ENCODE data around the gene POU2F1.

The POU2F1 gene

GRCh38 chr1:167371030-167371429 lies 150.3 kb downstream of the POU2F1 start:
- peaks cover 0 to 4% of the 10 kb centered on the region in 2 experiments; a peak in 1 of 3 replicates for H3K36me3 ChIP-seq (ENCODE audit: control insufficient read depth in 2 of 2, insufficient read depth in 1 of 2, low read length in 2 of 2)
- POLR2A ChIA-PET: no interaction called here
- TF ChIP-seq TCF7L2 (IDR thresholded peaks at IDR 0.05; ENCODE audit: borderline replicate concordance, low read depth, low read length) (no peak), ZNF23 (tag by site-specific recombination; IDR thresholded peaks at IDR 0.05; ENCODE audit: borderline replicate concordance) (no peak), ZSCAN23 (tag by site-specific recombination; IDR thresholded peaks at IDR 0.05) (no peak), ZNF530 (tag by site-specific recombination; IDR thresholded peaks at IDR 0.05; ENCODE audit: low read depth) (no peak), ZNF555 (tag by site-specific recombination; conservative IDR thresholded peaks at IDR 0.05) (no peak), ZNF362 (tag by site-specific recombination; IDR thresholded peaks at IDR 0.05) (no peak), ZNF175 (tag by site-specific recombination; IDR thresholded peaks at IDR 0.05) (no peak), ZIC2 (tag by site-specific recombination; IDR thresholded peaks at IDR 0.05) (no peak), ZNF324 (tag by site-specific recombination; IDR thresholded peaks at IDR 0.05) (no peak), EGR2 (tag by site-specific recombination; IDR thresholded peaks at IDR 0.05; ENCODE audit: low read depth) (no peak), MYNN (tag by site-specific recombination; IDR thresholded peaks at IDR 0.05; ENCODE audit: borderline replicate concordance) (no peak), ZNF670 (tag by site-specific recombination; IDR thresholded peaks at IDR 0.05; ENCODE audit: low read depth) (no peak), YY1 (tag by site-specific recombination; IDR thresholded peaks at IDR 0.05) (no peak), ZNF660 (tag by site-specific recombination; IDR thresholded peaks at IDR 0.05) (no peak), ZNF404 (tag by site-specific recombination; IDR thresholded peaks at IDR 0.05) (no peak), ZBTB44 (tag by site-specific recombination; IDR thresholded peaks at IDR 0.05) (no peak), ZNF433 (tag by site-specific recombination; IDR thresholded peaks at IDR 0.05; ENCODE audit: low read depth) (no peak), SP2 (tag by site-specific recombination; IDR thresholded peaks at IDR 0.05) (no peak), PRDM4 (tag by site-specific recombination; IDR thresholded peaks at IDR 0.05) (no peak), ZBTB8A (tag by site-specific recombination; IDR thresholded peaks at IDR 0.05) (no peak)
- no peaks in the 10 kb centered on the region for H3K4me1 ChIP-seq (ENCODE audit: control insufficient read depth, insufficient read depth, low read length)
- no peak overlapping the region for H3K27ac ChIP-seq (ENCODE audit: extremely low read depth, low read depth, low read length)
- no peaks in the 10 kb centered on the region for H3K9me3 ChIP-seq (ENCODE audit: control insufficient read depth, insufficient read depth, low read depth, low read length)
- CTCF ChIA-PET: no interaction called here
- H3K4me3 ChIP-seq (ENCODE audit: low read depth, low read length): no peak overlapping the region

GRCh38 chr1:167373398-167373797 lies 152.7 kb downstream of the POU2F1 start:
- H3K27ac ChIP-seq (ENCODE audit: extremely low read depth, low read depth, low read length): no peak overlapping the region
- H3K36me3 ChIP-seq (ENCODE audit: control insufficient read depth in 2 of 2, insufficient read depth in 1 of 2, low read length in 2 of 2): peaks cover 0 to 7% of the 10 kb centered on the region in 2 experiments; a peak in 1 of 3 replicates
- H3K4me1 ChIP-seq (ENCODE audit: control insufficient read depth, insufficient read depth, low read length): no peaks in the 10 kb centered on the region
- ChIA-PET POLR2A (no interaction called here), CTCF (interaction anchor here (0.6 kb wide), 1 partner anchor 66 kb away, joined by 3 read pairs; no protein-coding TSS in a partner anchor)
- no peaks in the 10 kb centered on the region for H3K9me3 ChIP-seq (ENCODE audit: control insufficient read depth, insufficient read depth, low read depth, low read length)
- no peak overlapping the region for H3K4me3 ChIP-seq (ENCODE audit: low read depth, low read length)
- TF ChIP-seq ZNF202 (tag by site-specific recombination; IDR thresholded peaks at IDR 0.05; ENCODE audit: borderline replicate concordance) (no peak), MYNN (tag by site-specific recombination; IDR thresholded peaks at IDR 0.05; ENCODE audit: borderline replicate concordance) (no peak), ZBTB8A (tag by site-specific recombination; IDR thresholded peaks at IDR 0.05) (no peak), ZNF184 (tag by site-specific recombination; IDR thresholded peaks at IDR 0.05) (no peak), ZNF37A (tag by site-specific recombination; IDR thresholded peaks at IDR 0.05) (no peak), GLI4 (tag by site-specific recombination; IDR thresholded peaks at IDR 0.05) (no peak), ZSCAN16 (tag by site-specific recombination; IDR thresholded peaks at IDR 0.05) (no peak), ZNF560 (tag by site-specific recombination; IDR thresholded peaks at IDR 0.05; ENCODE audit: borderline replicate concordance) (no peak), BCL6B (tag by site-specific recombination; IDR thresholded peaks at IDR 0.05) (no peak), ZNF169 (tag by site-specific recombination; IDR thresholded peaks at IDR 0.05) (no peak), ZNF473 (tag by site-specific recombination; IDR thresholded peaks at IDR 0.05) (no peak), ZNF654 (tag by site-specific recombination; IDR thresholded peaks at IDR 0.05; ENCODE audit: low read depth) (no peak), ZSCAN30 (tag by site-specific recombination; IDR thresholded peaks at IDR 0.05) (no peak), KLF10 (tag by site-specific recombination; IDR thresholded peaks at IDR 0.05) (no peak), ZNF677 (tag by site-specific recombination; IDR thresholded peaks at IDR 0.05) (no peak)

Data from HEK293 (cell line).